ENCODE results near the gene CNTN1. TPM values are rescaled to one million over a fixed set of nuclear protein-coding genes. Genes with fewer than 3 reads are reported as not detected.

Gene CNTN1
- polyA plus RNA-seq, 1 of the 3 experiments (the other 2 are of a cell fraction) = 0.13 TPM

DNA sequence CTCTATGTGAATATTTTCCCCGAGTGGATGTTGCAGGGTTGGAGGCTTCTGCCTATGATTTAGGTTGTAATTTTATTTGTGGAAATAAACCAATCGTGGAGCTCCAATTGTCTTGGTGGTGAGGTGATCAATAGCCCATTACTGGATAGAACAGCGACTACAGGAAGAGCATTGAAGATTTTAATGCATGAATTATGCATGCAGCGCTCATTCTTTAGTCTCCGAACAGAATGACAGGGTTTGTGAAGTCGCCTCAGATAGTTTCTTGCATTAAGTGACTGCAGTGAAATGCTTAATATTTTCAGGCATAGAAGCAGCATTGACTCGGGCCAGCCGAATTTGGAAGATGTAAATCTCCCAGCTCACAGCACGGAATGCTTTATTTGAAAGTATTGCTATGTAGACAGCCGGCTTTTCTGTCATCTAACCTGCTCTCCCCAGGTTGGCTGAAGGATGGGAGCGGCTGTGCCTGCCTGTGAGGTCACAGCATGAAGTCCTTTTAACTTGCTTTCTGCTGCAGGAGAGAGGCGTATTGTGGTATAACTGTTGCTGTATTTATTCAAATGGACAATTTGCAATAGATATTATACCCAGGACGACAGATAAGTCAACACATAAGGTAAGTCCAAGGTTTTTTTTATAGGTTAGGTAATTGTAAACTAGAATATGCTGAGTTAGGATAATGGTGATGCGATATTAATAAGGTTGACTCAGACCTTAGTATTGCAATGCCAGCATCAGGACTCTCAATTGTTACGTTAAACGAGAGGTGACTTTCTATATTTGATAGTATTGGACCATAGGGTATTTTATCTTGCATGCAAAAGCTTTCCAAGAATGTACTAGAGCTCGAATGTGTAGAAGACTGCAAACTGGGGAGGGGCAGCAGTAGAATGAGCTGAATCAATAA lies 135.7 kb downstream of the CNTN1 start:
- no peaks in the 10 kb centered on the region for H3K9me2 ChIP-seq
- no peaks in the 10 kb centered on the region for H3K36me3 ChIP-seq (replicated peaks in 1 of 2; ENCODE audit: control insufficient read depth in 1 of 2, insufficient read depth in 2 of 2, low read length in 1 of 2)
- no peak overlapping the region for H2AFZ ChIP-seq (ENCODE audit: low read depth)
- no peaks in the 10 kb centered on the region for H3K27me3 ChIP-seq (ENCODE audit: insufficient read depth)
- CTCF ChIA-PET = no interaction called here
- H3F3A ChIP-seq (replicated peaks; ENCODE audit: insufficient read depth) = peaks cover 5% of the 10 kb centered on the region
- POLR2A ChIA-PET = no interaction called here
- H3K79me2 ChIP-seq (ENCODE audit: insufficient read depth) = no peaks in the 10 kb centered on the region
- 62% methylated on average over 17 of the region's 17 CpGs for WGBS (ENCODE audit: low lambda C conversion rate)
- H3K4me1 ChIP-seq (ENCODE audit: control insufficient read depth in 1 of 2, insufficient read depth in 2 of 2, low read depth in 1 of 2, low read length in 1 of 2) = no peaks in the 10 kb centered on the region
- no peaks in the 10 kb centered on the region for H3K9me3 ChIP-seq
- H3K27ac ChIP-seq (ENCODE audit: low read depth in 2 of 2, low read length in 1 of 2) = no peak overlapping the region
- H3K9ac ChIP-seq = no peak overlapping the region
- no peak overlapping the region for H3K4me2 ChIP-seq
- TF ChIP-seq RXRA (IDR thresholded peaks at IDR 0.05; ENCODE audit: borderline replicate concordance, low read depth) = no peak
- TF ChIP-seq, protein P1, sequence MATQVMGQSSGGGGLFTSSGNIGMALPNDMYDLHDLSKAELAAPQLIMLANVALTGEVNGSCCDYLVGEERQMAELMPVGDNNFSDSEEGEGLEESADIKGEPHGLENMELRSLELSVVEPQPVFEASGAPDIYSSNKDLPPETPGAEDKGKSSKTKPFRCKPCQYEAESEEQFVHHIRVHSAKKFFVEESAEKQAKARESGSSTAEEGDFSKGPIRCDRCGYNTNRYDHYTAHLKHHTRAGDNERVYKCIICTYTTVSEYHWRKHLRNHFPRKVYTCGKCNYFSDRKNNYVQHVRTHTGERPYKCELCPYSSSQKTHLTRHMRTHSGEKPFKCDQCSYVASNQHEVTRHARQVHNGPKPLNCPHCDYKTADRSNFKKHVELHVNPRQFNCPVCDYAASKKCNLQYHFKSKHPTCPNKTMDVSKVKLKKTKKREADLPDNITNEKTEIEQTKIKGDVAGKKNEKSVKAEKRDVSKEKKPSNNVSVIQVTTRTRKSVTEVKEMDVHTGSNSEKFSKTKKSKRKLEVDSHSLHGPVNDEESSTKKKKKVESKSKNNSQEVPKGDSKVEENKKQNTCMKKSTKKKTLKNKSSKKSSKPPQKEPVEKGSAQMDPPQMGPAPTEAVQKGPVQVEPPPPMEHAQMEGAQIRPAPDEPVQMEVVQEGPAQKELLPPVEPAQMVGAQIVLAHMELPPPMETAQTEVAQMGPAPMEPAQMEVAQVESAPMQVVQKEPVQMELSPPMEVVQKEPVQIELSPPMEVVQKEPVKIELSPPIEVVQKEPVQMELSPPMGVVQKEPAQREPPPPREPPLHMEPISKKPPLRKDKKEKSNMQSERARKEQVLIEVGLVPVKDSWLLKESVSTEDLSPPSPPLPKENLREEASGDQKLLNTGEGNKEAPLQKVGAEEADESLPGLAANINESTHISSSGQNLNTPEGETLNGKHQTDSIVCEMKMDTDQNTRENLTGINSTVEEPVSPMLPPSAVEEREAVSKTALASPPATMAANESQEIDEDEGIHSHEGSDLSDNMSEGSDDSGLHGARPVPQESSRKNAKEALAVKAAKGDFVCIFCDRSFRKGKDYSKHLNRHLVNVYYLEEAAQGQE (IDR thresholded peaks at IDR 0.05; ENCODE audit: low read depth, low read length) = no peak
- no peaks in the 10 kb centered on the region for H4K20me1 ChIP-seq (ENCODE audit: insufficient read depth)
- H3K4me3 ChIP-seq (ENCODE audit: low read depth in 2 of 2, low read length in 1 of 2) = no peak overlapping the region
- DNase-seq = no peak

DNA sequence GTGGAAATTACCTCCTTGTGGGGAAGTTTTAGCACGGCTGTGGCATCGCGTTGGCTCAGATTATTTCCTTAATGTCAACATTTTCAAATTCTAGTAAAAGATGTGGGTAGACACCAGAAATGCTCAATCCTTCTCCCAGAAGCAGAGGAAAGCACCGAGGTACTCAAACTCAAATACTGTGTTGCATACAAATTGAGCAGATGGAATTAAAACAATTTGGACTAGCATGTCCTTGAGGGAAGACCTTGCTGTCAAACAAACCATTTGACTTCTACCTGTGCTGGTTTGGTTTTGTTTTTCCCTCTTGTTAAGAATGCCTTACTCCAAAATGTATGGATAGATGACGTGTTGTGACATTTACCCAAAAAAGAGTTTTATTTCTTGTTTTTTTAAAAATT lies 136.4 kb downstream of the CNTN1 start:
- no peaks in the 10 kb centered on the region for H3K9me2 ChIP-seq
- H3K4me2 ChIP-seq = no peak overlapping the region
- no peaks in the 10 kb centered on the region; a peak in 1 of 4 replicates for H3K4me1 ChIP-seq (ENCODE audit: control insufficient read depth in 1 of 2, insufficient read depth in 2 of 2, low read depth in 1 of 2, low read length in 1 of 2)
- no peaks in the 10 kb centered on the region for H3K79me2 ChIP-seq (ENCODE audit: insufficient read depth)
- ChIA-PET CTCF (no interaction called here), POLR2A (no interaction called here)
- H3K9ac ChIP-seq = no peak overlapping the region
- H3K9me3 ChIP-seq = no peaks in the 10 kb centered on the region
- TF ChIP-seq YY1 (IDR thresholded peaks at IDR 0.05; ENCODE audit: low read depth) = no peak
- TF ChIP-seq SMC3 (IDR thresholded peaks at IDR 0.05; ENCODE audit: low read depth, low read length) = no peak
- TF ChIP-seq JUND (IDR thresholded peaks at IDR 0.05) = no peak
- TF ChIP-seq, protein P2, sequence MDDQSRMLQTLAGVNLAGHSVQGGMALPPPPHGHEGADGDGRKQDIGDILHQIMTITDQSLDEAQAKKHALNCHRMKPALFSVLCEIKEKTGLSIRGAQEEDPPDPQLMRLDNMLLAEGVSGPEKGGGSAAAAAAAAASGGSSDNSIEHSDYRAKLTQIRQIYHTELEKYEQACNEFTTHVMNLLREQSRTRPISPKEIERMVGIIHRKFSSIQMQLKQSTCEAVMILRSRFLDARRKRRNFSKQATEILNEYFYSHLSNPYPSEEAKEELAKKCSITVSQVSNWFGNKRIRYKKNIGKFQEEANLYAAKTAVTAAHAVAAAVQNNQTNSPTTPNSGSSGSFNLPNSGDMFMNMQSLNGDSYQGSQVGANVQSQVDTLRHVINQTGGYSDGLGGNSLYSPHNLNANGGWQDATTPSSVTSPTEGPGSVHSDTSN (IDR thresholded peaks at IDR 0.05) = no peak
- TF ChIP-seq, protein P3, sequence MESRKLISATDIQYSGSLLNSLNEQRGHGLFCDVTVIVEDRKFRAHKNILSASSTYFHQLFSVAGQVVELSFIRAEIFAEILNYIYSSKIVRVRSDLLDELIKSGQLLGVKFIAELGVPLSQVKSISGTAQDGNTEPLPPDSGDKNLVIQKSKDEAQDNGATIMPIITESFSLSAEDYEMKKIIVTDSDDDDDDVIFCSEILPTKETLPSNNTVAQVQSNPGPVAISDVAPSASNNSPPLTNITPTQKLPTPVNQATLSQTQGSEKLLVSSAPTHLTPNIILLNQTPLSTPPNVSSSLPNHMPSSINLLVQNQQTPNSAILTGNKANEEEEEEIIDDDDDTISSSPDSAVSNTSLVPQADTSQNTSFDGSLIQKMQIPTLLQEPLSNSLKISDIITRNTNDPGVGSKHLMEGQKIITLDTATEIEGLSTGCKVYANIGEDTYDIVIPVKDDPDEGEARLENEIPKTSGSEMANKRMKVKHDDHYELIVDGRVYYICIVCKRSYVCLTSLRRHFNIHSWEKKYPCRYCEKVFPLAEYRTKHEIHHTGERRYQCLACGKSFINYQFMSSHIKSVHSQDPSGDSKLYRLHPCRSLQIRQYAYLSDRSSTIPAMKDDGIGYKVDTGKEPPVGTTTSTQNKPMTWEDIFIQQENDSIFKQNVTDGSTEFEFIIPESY (IDR thresholded peaks at IDR 0.05; ENCODE audit: borderline replicate concordance, low read depth) = no peak
- TF ChIP-seq, protein P4, sequence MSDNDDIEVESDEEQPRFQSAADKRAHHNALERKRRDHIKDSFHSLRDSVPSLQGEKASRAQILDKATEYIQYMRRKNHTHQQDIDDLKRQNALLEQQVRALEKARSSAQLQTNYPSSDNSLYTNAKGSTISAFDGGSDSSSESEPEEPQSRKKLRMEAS (IDR thresholded peaks at IDR 0.05; ENCODE audit: low read depth) = no peak
- no peak for TF ChIP-seq EZH2phosphoT487 (IDR thresholded peaks at IDR 0.05; ENCODE audit: borderline replicate concordance, low read depth)
- no peaks in the 10 kb centered on the region for H3K27me3 ChIP-seq (ENCODE audit: insufficient read depth)
- no peak overlapping the region for H3K4me3 ChIP-seq (ENCODE audit: low read depth in 2 of 2, low read length in 1 of 2)
- H3K27ac ChIP-seq (ENCODE audit: low read depth in 2 of 2, low read length in 1 of 2) = no peak overlapping the region
- H2AFZ ChIP-seq (ENCODE audit: low read depth) = no peak overlapping the region
- no peak for DNase-seq
- H3K36me3 ChIP-seq (replicated peaks in 1 of 2; ENCODE audit: control insufficient read depth in 1 of 2, insufficient read depth in 2 of 2, low read length in 1 of 2) = no peaks in the 10 kb centered on the region
- no peaks in the 10 kb centered on the region for H4K20me1 ChIP-seq (ENCODE audit: insufficient read depth)
- peaks cover 5% of the 10 kb centered on the region for H3F3A ChIP-seq (replicated peaks; ENCODE audit: insufficient read depth)
- WGBS (ENCODE audit: low lambda C conversion rate) = 66% methylated on average over 5 of the region's 5 CpGs
